Measurements from ENCODE around the gene VAMP8. TPM values are rescaled to one million over a fixed set of nuclear protein-coding genes. Genes with fewer than 3 reads are reported as not detected.

The VAMP8 gene
- polyA plus RNA-seq, 2 of the 4 experiments (the other 2 are of a cell fraction) = 18.5 to 41.1 TPM

DNA sequence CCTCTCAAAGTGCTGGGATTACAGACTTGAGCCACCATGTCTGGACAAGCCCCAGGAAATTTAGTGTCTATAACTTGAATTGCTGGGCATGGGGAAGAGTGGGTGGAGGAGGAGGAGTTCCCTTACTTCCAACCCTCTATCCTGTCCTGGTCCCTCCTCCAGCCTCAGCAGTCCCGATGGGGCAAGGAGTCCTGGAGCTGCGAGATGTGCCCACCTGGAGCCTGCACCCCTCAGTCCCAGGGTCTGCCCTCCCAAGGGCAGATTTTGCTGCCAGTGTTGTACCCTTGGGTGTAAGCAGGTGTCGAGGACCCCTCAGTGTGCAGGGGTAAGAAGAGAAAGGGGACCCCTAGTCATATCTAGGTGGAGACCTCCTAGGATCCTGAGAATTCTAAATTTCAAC lies 2.8 kb downstream of the VAMP8 start:
- H3K9me3 ChIP-seq = no peaks in the 10 kb centered on the region
- DNase-seq (ENCODE audit: low read depth in 1 of 2, low spot score in 1 of 2) (no peak), FAIRE-seq (no peak), ATAC-seq (no peak)
- ChIA-PET CTCF (interaction anchor here (0.7 to 1.5 kb wide), 3 partner anchors 14 to 160 kb away, joined by 3 to 4 read pairs (median 4); no protein-coding TSS in a partner anchor), POLR2A (interaction anchor here (0.9 kb wide), 1 partner anchor 15 kb away, joined by 3 read pairs; the partner anchor contains the start of gene RNF181)
- 76% methylated on average over 3 of the region's 3 CpGs for WGBS (ENCODE audit: missing lambda C conversion rate)
- no peak overlapping the region for H3K4me3 ChIP-seq
- H3K4me2 ChIP-seq = no peak overlapping the region
- H3K27ac ChIP-seq = no peak overlapping the region
- peaks cover 15% of the 10 kb centered on the region for H3K4me1 ChIP-seq
- TF ChIP-seq E2F6 (IDR thresholded peaks at IDR 0.05; ENCODE audit: borderline replicate concordance, low read depth) = no peak
- no peak for TF ChIP-seq REST (IDR thresholded peaks at IDR 0.05)
- no peak for TF ChIP-seq KDM1A (IDR thresholded peaks at IDR 0.05; ENCODE audit: low read depth)
- no peak for TF ChIP-seq TP53 (CRISPR knock-in tag; IDR thresholded peaks at IDR 0.05)
- no peak for TF ChIP-seq SMC3 (IDR thresholded peaks at IDR 0.05)
- TF ChIP-seq POLR2A (IDR thresholded peaks at IDR 0.05; ENCODE audit: low read length) = no peak
- no peak for TF ChIP-seq PHF8 (IDR thresholded peaks at IDR 0.05; ENCODE audit: borderline replicate concordance, low read depth)
- TF ChIP-seq BHLHE40 (IDR thresholded peaks at IDR 0.05; ENCODE audit: low read depth, low read length) = no peak
- no peak for TF ChIP-seq SREBF2 (IDR thresholded peaks at IDR 0.05)
- no peak for TF ChIP-seq EHF (CRISPR knock-in tag; IDR thresholded peaks at IDR 0.05)
- TF ChIP-seq NFE2L2 (conservative IDR thresholded peaks at IDR 0.05; ENCODE audit: low read length) = no peak
- TF ChIP-seq MYC (IDR thresholded peaks at IDR 0.05; ENCODE audit: borderline replicate concordance, low read length) = no peak

DNA sequence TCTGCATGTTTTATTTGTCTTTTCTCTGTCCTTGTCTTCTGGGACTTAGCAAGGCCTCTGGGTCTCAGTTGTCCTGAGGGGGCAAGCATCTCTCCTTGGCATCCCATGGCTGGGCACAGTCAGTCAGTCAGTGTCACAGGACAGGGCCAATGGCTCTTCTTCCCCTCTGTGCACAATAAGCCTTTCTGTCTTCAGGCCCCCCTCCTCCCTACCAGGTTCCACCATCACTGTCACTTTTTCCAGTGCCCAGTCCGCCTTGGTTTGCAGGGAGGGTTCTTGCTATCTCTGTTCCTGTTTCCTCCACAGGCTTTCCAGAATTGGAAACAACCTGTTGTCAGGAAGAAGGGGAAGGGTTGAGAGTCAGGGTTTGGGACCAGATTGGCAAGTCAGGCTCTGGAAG lies 5.1 kb downstream of the VAMP8 start:
- ChIA-PET POLR2A (interaction anchor here (0.9 kb wide), 1 partner anchor 20 kb away, joined by 3 read pairs; no protein-coding TSS in a partner anchor), CTCF (interaction anchor here (1.3 kb wide), 1 partner anchor 232 kb away, joined by 3 read pairs; no protein-coding TSS in a partner anchor)
- FAIRE-seq = no peak
- 53% methylated on average over 1 of the region's 1 CpG for WGBS (ENCODE audit: missing lambda C conversion rate)
- Histone ChIP-seq H3K4me3 (no peak overlapping the region), H3K9me3 (no peaks in the 10 kb centered on the region), H3K4me2 (no peak overlapping the region), H3K4me1 (peaks cover 20% of the 10 kb centered on the region), H3K27ac (no peak overlapping the region)
- no peak for ATAC-seq
- no peak for TF ChIP-seq CHD4 (IDR thresholded peaks at IDR 0.05; ENCODE audit: borderline replicate concordance)
- no peak for TF ChIP-seq CBX8 (IDR thresholded peaks at IDR 0.05)
- TF ChIP-seq FOSL2 (IDR thresholded peaks at IDR 0.05) = no peak
- TF ChIP-seq FOSL2 (CRISPR knock-in tag; IDR thresholded peaks at IDR 0.05) = no peak
- no peak for TF ChIP-seq POLR2AphosphoS2 (conservative IDR thresholded peaks at IDR 0.05; ENCODE audit: low read length)
- no peak for TF ChIP-seq HOXB13 (CRISPR knock-in tag; IDR thresholded peaks at IDR 0.05; ENCODE audit: low read depth)
- TF ChIP-seq, protein P1, sequence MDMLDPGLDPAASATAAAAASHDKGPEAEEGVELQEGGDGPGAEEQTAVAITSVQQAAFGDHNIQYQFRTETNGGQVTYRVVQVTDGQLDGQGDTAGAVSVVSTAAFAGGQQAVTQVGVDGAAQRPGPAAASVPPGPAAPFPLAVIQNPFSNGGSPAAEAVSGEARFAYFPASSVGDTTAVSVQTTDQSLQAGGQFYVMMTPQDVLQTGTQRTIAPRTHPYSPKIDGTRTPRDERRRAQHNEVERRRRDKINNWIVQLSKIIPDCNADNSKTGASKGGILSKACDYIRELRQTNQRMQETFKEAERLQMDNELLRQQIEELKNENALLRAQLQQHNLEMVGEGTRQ (IDR thresholded peaks at IDR 0.05) = no peak
- no peak for TF ChIP-seq ELK1 (IDR thresholded peaks at IDR 0.05; ENCODE audit: low read depth, low read length)
- no peak for TF ChIP-seq MAZ (IDR thresholded peaks at IDR 0.05; ENCODE audit: borderline replicate concordance, low read depth, low read length)
- no peak for TF ChIP-seq MAX (IDR thresholded peaks at IDR 0.05)
- no peak for TF ChIP-seq EHMT2 (IDR thresholded peaks at IDR 0.05; ENCODE audit: low read depth)
- no peak for TF ChIP-seq HOXA7 (CRISPR knock-in tag; IDR thresholded peaks at IDR 0.05)
- TF ChIP-seq FOXS1 (CRISPR knock-in tag; IDR thresholded peaks at IDR 0.05) = no peak
- no peak for TF ChIP-seq CBX2 (IDR thresholded peaks at IDR 0.05; ENCODE audit: borderline replicate concordance, low read depth)
- no peak for TF ChIP-seq CHD2 (IDR thresholded peaks at IDR 0.05; ENCODE audit: low read length, partially characterized antibody)
- DNase-seq (ENCODE audit: low read depth in 1 of 2, low spot score in 1 of 2) = no peak

Data from A549 (cell line).